DMS53 (cell line): ENCODE data around the gene PCSK4.

Experiments
- DNase-seq: peaks from one replicate; lab custom pipeline; 2025; lab: John Stamatoyannopoulos, UW

Gene PCSK4

GRCh38 chr19:1470305-1471009 lies 19.7 kb downstream of the PCSK4 start:
- peak; percentile 43 for DNase-seq

GRCh38 chr19:1470055-1470304 lies 20.2 kb downstream of the PCSK4 start:
- DNase-seq: no peak

DNA sequence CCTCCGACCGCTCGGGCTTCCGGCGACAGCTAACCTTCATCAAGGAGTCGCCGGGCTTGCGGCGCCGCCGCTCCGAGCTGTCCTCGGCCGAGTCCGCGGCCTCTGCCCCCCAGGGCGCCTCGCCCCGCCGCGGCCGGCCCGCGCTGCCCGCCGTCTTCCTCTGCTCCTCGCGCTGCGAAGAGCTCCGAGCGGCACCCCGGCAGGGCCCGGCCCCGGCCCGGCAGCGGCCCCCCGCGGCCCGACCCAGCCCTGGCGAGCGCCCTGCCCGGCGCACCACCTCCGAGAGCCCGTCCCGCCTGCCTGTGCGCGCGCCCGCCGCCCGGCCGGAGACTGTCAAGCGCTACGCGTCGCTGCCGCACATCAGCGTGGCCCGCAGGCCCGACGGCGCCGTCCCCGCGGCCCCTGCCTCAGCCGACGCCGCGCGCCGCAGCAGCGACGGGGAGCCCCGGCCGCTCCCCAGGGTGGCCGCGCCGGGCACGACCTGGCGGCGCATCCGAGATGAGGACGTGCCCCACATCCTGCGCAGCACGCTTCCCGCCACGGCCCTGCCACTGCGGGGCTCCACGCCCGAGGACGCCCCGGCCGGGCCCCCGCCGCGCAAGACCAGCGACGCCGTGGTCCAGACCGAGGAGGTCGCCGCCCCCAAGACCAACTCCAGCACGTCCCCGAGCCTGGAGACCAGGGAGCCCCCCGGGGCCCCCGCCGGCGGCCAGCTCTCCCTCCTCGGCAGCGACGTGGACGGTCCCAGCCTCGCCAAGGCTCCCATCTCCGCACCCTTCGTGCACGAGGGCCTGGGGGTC lies 20.7 kb downstream of the PCSK4 start:
- peak; percentile 67 for DNase-seq

- DNase-seq: peak; percentile 67
Measured at GRCh38 chr19:1468821-1469254, 21.3 kb downstream of the PCSK4 start.

DNA sequence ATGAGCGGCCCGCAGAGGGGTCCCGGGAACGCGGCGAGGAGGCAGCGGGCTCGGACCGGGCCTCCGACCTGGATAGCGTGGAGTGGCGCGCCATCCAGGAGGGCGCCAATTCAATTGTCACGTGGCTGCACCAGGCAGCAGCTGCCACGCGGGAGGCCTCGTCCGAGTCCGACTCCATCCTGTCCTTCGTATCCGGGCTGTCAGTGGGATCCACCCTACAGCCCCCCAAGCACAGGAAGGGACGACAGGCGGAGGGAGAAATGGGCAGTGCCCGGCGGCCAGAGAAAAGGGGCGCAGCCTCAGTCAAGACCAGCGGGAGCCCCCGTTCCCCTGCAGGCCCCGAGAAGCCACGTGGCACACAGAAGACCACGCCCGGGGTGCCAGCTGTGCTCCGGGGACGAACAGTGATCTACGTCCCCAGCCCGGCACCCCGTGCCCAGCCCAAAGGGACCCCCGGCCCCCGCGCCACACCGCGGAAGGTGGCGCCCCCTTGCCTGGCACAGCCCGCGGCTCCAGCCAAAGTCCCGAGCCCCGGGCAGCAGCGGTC lies 21.8 kb downstream of the PCSK4 start:
- DNase-seq: no peak

DNA sequence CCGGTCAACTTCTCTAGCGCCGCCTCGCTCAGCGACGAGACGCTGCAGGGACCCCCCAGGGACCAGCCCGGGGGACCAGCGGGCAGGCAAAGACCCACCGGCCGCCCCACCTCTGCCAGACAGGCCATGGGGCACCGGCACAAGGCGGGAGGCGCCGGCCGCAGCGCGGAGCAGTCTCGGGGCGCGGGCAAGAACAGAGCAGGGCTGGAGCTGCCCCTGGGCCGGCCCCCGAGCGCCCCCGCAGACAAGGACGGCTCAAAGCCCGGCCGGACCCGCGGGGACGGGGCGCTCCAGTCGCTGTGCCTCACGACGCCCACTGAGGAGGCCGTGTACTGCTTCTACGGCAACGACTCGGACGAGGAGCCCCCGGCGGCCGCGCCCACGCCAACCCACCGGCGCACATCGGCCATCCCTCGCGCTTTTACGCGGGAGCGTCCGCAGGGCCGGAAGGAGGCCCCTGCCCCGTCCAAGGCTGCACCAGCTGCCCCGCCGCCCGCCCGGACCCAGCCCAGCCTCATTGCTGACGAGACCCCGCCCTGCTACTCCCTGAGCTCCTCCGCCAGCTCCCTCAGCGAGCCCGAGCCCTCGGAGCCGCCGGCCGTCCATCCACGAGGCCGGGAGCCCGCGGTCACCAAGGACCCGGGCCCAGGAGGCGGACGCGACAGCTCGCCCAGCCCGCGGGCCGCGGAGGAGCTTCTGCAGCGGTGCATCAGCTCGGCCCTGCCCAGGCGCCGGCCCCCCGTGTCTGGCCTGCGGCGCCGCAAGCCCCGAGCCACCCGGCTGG lies 22.5 kb downstream of the PCSK4 start:
- DNase-seq: no peak

DNA sequence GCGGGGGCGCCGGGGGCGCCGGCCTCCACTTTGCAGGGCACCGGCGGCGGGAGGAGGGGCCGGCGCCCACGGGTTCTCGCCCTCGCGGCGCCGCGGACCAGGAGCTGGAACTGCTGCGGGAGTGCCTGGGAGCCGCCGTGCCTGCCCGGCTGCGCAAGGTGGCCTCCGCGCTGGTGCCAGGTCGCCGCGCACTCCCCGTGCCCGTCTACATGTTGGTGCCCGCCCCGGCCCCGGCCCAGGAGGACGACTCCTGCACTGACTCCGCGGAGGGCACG lies 23.0 kb downstream of the PCSK4 start:
- no peak for DNase-seq

GRCh38 chr19:1466461-1467214 lies 23.5 kb downstream of the PCSK4 start:
- no peak for DNase-seq

GRCh38 chr19:1466018-1466460 lies 24.1 kb downstream of the PCSK4 start:
- DNase-seq: no peak

DNA sequence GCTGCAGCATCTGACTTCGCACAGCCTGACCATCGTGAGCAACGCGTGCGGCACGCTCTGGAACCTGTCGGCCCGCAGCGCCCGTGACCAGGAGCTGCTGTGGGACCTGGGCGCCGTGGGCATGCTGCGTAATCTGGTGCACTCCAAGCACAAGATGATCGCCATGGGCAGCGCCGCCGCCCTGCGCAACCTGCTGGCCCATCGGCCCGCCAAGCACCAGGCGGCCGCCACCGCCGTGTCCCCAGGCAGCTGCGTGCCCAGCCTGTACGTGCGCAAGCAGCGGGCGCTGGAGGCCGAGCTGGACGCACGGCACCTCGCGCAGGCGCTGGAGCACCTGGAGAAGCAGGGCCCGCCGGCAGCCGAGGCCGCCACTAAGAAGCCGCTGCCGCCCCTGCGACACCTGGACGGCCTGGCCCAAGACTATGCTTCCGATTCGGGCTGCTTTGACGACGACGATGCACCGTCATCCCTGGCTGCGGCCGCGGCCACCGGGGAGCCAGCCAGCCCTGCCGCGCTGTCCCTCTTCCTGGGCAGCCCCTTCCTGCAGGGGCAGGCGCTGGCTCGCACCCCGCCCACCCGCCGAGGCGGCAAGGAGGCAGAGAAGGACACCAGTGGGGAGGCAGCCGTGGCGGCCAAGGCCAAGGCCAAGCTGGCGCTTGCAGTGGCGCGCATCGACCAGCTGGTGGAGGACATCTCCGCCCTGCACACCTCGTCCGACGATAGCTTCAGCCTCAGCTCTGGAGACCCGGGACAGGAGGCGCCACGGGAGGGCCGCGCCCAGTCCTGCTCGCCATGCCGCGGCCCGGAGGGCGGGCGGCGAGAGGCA lies 24.7 kb downstream of the PCSK4 start:
- DNase-seq: peak; percentile 89

DNA sequence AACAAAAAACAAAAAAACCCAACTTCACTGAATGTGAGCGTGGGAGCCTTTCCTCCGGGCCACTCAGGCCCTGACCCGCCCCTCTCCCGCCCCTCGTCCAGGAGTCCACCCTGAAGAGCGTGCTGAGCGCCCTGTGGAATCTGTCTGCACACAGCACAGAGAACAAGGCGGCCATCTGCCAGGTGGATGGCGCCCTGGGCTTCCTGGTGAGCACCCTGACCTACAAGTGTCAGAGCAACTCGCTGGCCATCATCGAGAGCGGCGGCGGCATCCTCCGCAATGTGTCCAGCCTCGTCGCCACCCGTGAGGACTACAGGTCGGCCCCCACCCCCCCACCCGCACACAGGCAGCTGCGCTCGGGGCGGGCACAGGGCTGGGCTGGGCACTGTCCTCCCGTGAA lies 28.3 kb downstream of the PCSK4 start:
- DNase-seq: no peak

DNA sequence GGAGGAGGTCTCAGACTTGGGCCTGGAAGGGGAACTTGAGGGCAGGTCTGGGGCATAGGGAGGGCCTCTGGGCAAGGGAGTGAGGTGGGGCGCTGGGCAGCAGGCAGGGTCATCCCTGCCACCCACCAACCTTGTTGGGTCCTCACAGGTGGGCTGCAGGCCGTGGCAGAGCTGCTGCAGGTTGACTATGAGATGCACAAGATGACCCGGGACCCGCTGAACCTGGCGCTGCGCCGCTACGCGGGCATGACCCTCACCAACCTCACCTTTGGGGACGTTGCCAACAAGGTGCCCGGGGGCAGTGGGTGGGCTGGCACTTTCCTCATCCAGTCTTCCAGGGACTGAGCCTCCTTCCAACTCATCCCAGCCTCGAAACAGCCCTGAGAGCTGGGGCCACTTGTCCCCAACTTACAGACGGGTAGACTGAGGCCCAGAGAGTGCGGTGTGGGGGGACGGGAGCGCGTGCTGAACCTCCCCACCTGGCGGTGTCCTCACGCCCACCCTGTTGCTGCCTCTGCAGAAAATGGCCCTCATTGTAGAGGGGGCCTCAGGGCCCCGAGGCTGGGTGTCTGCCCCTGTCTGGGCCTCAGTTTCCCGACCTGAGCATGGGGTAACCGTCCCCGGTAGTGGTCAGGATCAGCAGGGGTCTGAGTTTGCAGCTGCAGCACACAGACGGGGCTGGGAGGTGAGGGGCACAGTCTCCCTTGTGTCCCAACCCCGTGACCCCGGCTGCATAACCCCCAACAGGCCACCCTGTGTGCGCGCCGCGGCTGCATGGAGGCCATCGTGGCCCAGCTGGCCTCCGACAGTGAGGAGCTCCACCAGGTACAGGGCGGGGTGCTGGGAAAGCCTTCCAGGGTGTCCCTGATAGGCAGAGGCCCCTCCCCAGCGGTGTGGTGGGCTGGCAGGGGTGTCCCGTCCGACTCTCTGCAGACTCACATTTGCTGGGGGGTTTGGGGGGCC lies 29.8 kb downstream of the PCSK4 start:
- no peak for DNase-seq

GRCh38 chr19:1459479-1459878 lies 30.7 kb downstream of the PCSK4 start:
- DNase-seq: no peak

GRCh38 chr19:1457892-1458291 lies 32.3 kb downstream of the PCSK4 start:
- DNase-seq: no peak

- DNase-seq: no peak
Measured at GRCh38 chr19:1457031-1457739, 33.0 kb downstream of the PCSK4 start.

DNA sequence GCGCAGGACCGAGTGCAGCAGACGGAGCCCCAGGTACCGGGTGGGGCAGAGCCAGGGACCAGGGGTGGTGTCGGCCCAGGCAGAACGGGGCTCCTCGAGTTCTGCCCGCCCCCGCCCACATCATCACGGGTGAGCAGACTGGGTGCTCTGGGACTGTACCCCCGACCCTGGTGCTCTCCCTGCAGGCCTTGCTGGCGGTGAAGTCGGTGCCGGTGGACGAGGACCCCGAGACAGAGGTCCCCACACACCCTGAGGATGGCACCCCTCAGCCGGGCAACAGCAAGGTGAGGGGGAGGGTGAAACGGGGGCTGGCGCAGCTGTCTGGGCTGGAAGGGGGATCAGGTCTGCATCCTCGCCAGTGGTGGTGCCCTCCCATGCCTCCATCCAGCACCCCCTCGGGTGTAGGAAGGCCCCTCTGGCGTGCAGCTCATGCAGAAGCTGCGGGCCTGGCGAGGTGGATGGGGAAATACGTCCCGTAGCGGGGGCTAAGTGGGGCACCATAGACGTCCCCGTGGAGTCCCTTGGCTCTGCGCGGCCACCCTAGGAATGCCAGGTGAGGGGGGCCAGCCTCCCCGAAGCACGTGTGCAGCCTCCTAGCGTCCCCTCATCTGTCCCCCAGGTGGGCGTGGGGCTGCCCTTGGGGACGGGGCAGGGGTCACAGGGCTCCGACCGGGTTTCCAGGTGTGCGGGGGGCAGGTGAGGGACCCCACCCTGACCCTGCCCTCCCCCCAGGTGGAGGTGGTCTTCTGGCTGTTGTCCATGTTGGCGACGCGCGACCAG lies 33.8 kb downstream of the PCSK4 start:
- DNase-seq: no peak

DNA sequence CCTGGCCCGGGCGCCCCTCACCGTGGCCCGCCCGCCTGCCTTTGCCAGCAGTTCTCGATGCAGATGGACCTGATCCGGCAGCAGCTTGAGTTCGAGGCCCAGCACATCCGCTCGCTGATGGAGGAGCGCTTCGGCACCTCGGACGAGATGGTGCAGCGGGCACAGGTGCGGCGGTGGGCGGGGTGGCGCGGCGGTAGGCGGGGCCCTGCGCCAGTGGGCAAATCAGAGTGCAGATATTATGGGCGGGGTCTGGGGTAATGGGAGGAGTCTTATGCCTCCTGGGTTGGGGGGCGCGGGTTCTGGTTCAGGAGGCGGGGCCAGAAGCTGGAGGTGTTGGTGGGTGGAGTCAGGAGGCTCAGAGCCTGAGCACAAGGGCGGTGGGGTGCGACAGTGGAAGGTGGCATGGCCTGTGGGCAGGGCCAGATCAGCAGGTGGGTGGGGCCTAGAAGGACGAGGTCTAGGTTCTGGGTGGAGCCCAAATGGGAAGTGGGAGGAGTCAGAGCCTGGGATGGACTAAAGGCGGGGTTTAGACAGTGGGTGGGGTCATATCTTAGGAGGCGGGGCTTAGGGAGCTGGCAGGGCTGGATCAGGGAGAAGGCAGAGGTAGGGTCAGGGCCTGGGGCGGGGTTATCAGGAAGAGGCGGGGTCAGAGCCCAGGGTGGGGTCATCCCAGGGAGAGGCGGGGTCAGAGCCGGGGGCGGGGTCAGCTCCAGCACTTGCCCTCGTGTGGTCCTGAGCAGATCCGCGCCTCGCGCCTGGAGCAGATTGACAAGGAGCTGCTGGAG lies 34.6 kb downstream of the PCSK4 start:
- peak; percentile 70 for DNase-seq

DNA sequence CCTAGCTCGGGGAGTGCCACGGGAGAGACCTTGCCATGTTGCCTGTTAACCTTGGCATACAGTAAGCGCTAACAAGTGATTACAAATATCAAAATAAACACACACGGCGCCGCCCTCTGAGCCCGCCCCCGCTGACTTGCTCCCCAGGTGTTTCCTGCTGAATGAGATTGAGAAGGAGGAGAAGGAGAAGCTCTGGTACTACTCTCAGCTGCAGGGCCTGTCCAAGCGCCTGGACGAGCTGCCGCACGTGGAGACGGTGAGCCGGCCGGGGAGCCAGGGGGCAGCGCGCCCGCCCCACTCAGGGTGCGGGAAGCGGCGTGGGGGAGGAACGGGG lies 35.2 kb downstream of the PCSK4 start:
- peak; percentile 80 for DNase-seq
